HepG2 (cell line): Measurements from ENCODE around the gene ACSM5. TPM values are rescaled to one million over a fixed set of nuclear protein-coding genes. Genes with fewer than 3 reads are reported as not detected.

Experiments used
- BCL6 ChIP-seq: IDR thresholded peaks from 2 replicates; pipeline ENCODE4 v1.6.1; 2016; ENCODE audit warnings: missing genetic modification reagents, missing compliant biosample characterization
- E2F5 ChIP-seq: sonication (generic); formaldehyde crosslinking; conservative IDR thresholded peaks from 2 replicates; pipeline ENCODE4 v1.4.0; 2020; ENCODE audit warnings: missing genetic modification reagents
- FOXP1 ChIP-seq, 2 experiments: fragments of 450-650 bp in 1 of 2; IDR thresholded peaks; 2 replicates each; pipeline ENCODE4 v1.6.1; 2017 to 2018; ENCODE audit warnings: antibody characterized with exemption in 1 of 2
- KLF6 ChIP-seq: IDR thresholded peaks from 2 replicates; pipeline ENCODE4 v1.8.0; 2016; ENCODE audit warnings: missing biosample characterization, missing genetic modification reagents
- NR3C1 ChIP-seq: sonication (generic); formaldehyde crosslinking; IDR thresholded peaks from 2 replicates; pipeline ENCODE4 v1.4.0; 2020; ENCODE audit warnings: missing genetic modification reagents
- PHF20 ChIP-seq: sonication (generic); formaldehyde crosslinking; IDR thresholded peaks from 2 replicates; pipeline ENCODE4 v1.5.0; 2020; ENCODE audit warnings: mild to moderate bottlenecking, missing genetic modification reagents
- REST ChIP-seq, 2 experiments: IDR thresholded peaks; 2 replicates each; pipeline ENCODE4 v1.6.1; 2011 to 2012; ENCODE audit warnings: low read length in 2 of 2, borderline replicate concordance in 1 of 2, low read depth in 1 of 2, mild to moderate bottlenecking in 1 of 2, moderate library complexity in 1 of 2
- TBP ChIP-seq: sonication (generic); formaldehyde crosslinking; IDR thresholded peaks from 2 replicates; pipeline ENCODE4 v1.5.0; 2020; ENCODE audit warnings: missing genetic modification reagents
- TCF7 ChIP-seq: sonication (generic); IDR thresholded peaks from 2 replicates; pipeline ENCODE4 v1.6.1; 2016; ENCODE audit warnings: antibody characterized with exemption, low read depth
- TCF7L2 ChIP-seq: IDR thresholded peaks from 2 replicates; pipeline ENCODE4 v1.6.1; 2011; ENCODE audit warnings: mild to moderate bottlenecking, low read depth, low read length, moderate library complexity
- XRCC5 ChIP-seq: fragments of 200-400 bp; formaldehyde crosslinking; optimal IDR thresholded peaks from 2 replicates; pipeline ENCODE3; 2017; ENCODE audit warnings: mild to moderate bottlenecking, low read length
- ZC3H4 ChIP-seq: sonication (generic); formaldehyde crosslinking; IDR thresholded peaks from 2 replicates; pipeline ENCODE4 v1.4.0; 2020; ENCODE audit warnings: missing genetic modification reagents, borderline replicate concordance
- ZNF317 ChIP-seq: sonication (generic); formaldehyde crosslinking; IDR thresholded peaks from 2 replicates; pipeline ENCODE4 v1.5.0; 2020; ENCODE audit warnings: mild to moderate bottlenecking, missing genetic modification reagents
- ZNF607 ChIP-seq: sonication (generic); formaldehyde crosslinking; IDR thresholded peaks from 2 replicates; pipeline ENCODE4 v1.5.1; 2020; ENCODE audit warnings: missing genetic modification reagents, mild to moderate bottlenecking, borderline replicate concordance
- ZNF766 ChIP-seq: sonication (generic); formaldehyde crosslinking; IDR thresholded peaks from 2 replicates; pipeline ENCODE4 v1.5.0; 2020; ENCODE audit warnings: missing genetic modification reagents, borderline replicate concordance
- ZSCAN9 ChIP-seq: IDR thresholded peaks from 2 replicates; pipeline ENCODE4 v1.6.1; 2016; ENCODE audit warnings: borderline replicate concordance
- polyA plus RNA-seq, 8 experiments: library from polyadenylated mRNA; depleted of rRNA in 3 of 8; stranded (reverse) in 7 of 8; unstranded in 1 of 8; fragments of >200 nt; fragmentation: Illumina TruSeq in 4 of 8; extraction: Trizol in 4 of 8; gene quantifications; 2 replicates each; pipeline versions ENCODE4 v1.2.1 to v1.2.3, GENCODE V29; 2011 to 2016; ENCODE audit warnings: low read depth in 4 of 8, missing spikeins in 1 of 8, mixed read lengths in 1 of 8; ENCODE audit not compliant: insufficient read depth in 1 of 8
- total RNA-seq, 5 experiments: library from RNA; depleted of rRNA; stranded (reverse); fragments of >200 nt; fragmentation: Illumina TruSeq; extraction: Trizol; gene quantifications; 2 replicates each; pipeline ENCODE4 v1.2.3, GENCODE V29; 2016; ENCODE audit warnings: low read depth in 1 of 5
- TF ChIP-seq, protein P1 (sequence below): sonication (generic); formaldehyde crosslinking; IDR thresholded peaks from 2 replicates; pipeline ENCODE4 v1.4.0; 2020; ENCODE audit warnings: mild to moderate bottlenecking, missing genetic modification reagents

The ACSM5 gene
- total and polyA plus RNA-seq, 2 of the 13 experiments (the other 11 are each of a cell fraction or from before 2014, with no cell fraction given): 9.1 to 15.0 TPM

- TF ChIP-seq ZNF317 (CRISPR knock-in tag) (no peak), ZNF607 (no peak), KLF6 (CRISPR knock-in tag) (no peak), TBP (CRISPR knock-in tag) (no peak), ZC3H4 (CRISPR knock-in tag) (no peak), XRCC5 (no peak), BCL6 (CRISPR knock-in tag) (0 out of 2 replicates have a peak, but pooled peaks have one; percentile 28), ZNF766 (no peak), REST (IDR thresholded peaks at IDR 0.05; ENCODE audit: borderline replicate concordance in 1 of 2, low read depth in 1 of 2, low read length in 2 of 2) (no peak), PHF20 (CRISPR knock-in tag) (no peak), TCF7L2 (no peak), FOXP1 (IDR thresholded peaks at IDR 0.05) (no peak), FOXP1 (CRISPR knock-in tag; IDR thresholded peaks at IDR 0.05) (0 out of 2 replicates have a peak, but pooled peaks have one; percentile 13), NR3C1 (CRISPR knock-in tag) (no peak), ZSCAN9 (CRISPR knock-in tag) (no peak), E2F5 (CRISPR knock-in tag) (no peak), TCF7 (0 out of 2 replicates have a peak, but pooled peaks have one; percentile 40)
- TF ChIP-seq, protein P1, sequence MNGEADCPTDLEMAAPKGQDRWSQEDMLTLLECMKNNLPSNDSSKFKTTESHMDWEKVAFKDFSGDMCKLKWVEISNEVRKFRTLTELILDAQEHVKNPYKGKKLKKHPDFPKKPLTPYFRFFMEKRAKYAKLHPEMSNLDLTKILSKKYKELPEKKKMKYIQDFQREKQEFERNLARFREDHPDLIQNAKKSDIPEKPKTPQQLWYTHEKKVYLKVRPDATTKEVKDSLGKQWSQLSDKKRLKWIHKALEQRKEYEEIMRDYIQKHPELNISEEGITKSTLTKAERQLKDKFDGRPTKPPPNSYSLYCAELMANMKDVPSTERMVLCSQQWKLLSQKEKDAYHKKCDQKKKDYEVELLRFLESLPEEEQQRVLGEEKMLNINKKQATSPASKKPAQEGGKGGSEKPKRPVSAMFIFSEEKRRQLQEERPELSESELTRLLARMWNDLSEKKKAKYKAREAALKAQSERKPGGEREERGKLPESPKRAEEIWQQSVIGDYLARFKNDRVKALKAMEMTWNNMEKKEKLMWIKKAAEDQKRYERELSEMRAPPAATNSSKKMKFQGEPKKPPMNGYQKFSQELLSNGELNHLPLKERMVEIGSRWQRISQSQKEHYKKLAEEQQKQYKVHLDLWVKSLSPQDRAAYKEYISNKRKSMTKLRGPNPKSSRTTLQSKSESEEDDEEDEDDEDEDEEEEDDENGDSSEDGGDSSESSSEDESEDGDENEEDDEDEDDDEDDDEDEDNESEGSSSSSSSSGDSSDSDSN (CRISPR knock-in tag): no peak
These were observed 32.2 kb upstream of the ACSM5 start (continued) for GRCh38 chr16:20377181-20377580.
